Kidney (tissue), 14 donors: ENCODE results near the gene WWOX. TPM values are rescaled to one million over a fixed set of nuclear protein-coding genes. Genes with fewer than 3 reads are reported as not detected.
A peak's percentile ranks its signal among the peaks of the same experiment; 100 is the strongest.

ENCODE experiments used
- DNase-seq, 5 donors: peaks; one replicate each; pipeline ENCODE4 v3.0.0-alpha.2; 2013 to 2020
- FAIRE-seq: peaks from 2 replicates; lab custom pipeline; 2012; peaks lifted over from hg19 to GRCh38; lab: Jason Lieb, UNC
- H3K27ac ChIP-seq, 2 donors: one replicate each; pipeline ENCODE4 v1.7.0; 2013; ENCODE audit warnings: low read depth in 2 of 2, low read length in 2 of 2, inconsistent platforms in 1 of 2
- H3K27me3 ChIP-seq: one replicate; pipeline ENCODE4 v1.7.1; 2013; ENCODE audit warnings: low read length, inconsistent platforms; ENCODE audit not compliant: control insufficient read depth, insufficient read depth
- H3K36me3 ChIP-seq, 3 donors: one replicate each; pipeline versions ENCODE4 v1.7.0 to v1.7.1; 2013; ENCODE audit warnings: low read length in 3 of 3, control low read depth in 1 of 3, inconsistent platforms in 1 of 3; ENCODE audit not compliant: insufficient read depth in 3 of 3, control insufficient read depth in 2 of 3
- H3K4me1 ChIP-seq, 3 donors: one replicate each; pipeline versions ENCODE4 v1.7.0 to v1.7.1; 2013; ENCODE audit warnings: low read length in 3 of 3, inconsistent platforms in 1 of 3, low read depth in 1 of 3; ENCODE audit not compliant: control insufficient read depth in 2 of 3, insufficient read depth in 2 of 3
- H3K4me3 ChIP-seq, 3 donors: one replicate each; pipeline versions ENCODE4 v1.7.0 to v1.8.1; 2013; ENCODE audit warnings: low read length in 3 of 3, control low read depth in 1 of 3, inconsistent platforms in 1 of 3
- H3K9ac ChIP-seq, 3 donors: one replicate each; pipeline versions ENCODE4 v1.7.0 to v1.7.1; 2013; ENCODE audit warnings: low read length in 3 of 3, control low read depth in 1 of 3, inconsistent platforms in 1 of 3
- H3K9me3 ChIP-seq, 3 donors: one replicate each; pipeline versions ENCODE4 v1.7.0 to v1.7.1; 2013; ENCODE audit warnings: low read length in 3 of 3, control low read depth in 1 of 3, inconsistent platforms in 1 of 3; ENCODE audit not compliant: control insufficient read depth in 2 of 3, insufficient read depth in 1 of 3
- intact Hi-C: fragments of 100-400 bp; cut with DNase I; formaldehyde crosslinking; loops from one replicate; pipeline ENCODE4 v1.11.1; 2022
- polyA plus RNA-seq: library from polyadenylated mRNA; stranded (reverse); fragments of 350-450 nt; fragmentation: Illumina TruSeq; extraction: RNeasy Lipid Tissue Mini Kit (QIAGEN cat#74804); gene quantifications from one replicate; pipeline ENCODE4 v1.2.3, GENCODE V29; 2014; ENCODE audit warnings: low read depth, low replicate concordance; ENCODE audit not compliant: insufficient read depth
- total RNA-seq: library from RNA; stranded (reverse); fragmentation: NEBNext Ultra II Directional; extraction: Animal tissue kit (Norgen Biotek cat#: 25700); gene quantifications from one replicate; pipeline ENCODE4 v1.2.1, GENCODE V29; 2021
- TF ChIP-seq, protein P1 (sequence below): IDR thresholded peaks from 3 replicates; pipeline ENCODE4 v1.5.1; 2012; ENCODE audit warnings: mild to moderate bottlenecking, moderate library complexity, borderline replicate concordance; ENCODE audit not compliant: insufficient read depth; ENCODE audit errors: extremely low read depth
- donor health status: control.
- donor health status: control.
- donor health status: control.
- donor health status: control.
- donor health status: control.
- donor health status: DM: yes; HTN: yes; CAD: no.
- donor health status: Normal renal cell carcinoma (clear cell type).

WWOX gene
- total and polyA plus RNA-seq, 2 donors from 2014 or later: 22.5 to 30.3 TPM

DNA sequence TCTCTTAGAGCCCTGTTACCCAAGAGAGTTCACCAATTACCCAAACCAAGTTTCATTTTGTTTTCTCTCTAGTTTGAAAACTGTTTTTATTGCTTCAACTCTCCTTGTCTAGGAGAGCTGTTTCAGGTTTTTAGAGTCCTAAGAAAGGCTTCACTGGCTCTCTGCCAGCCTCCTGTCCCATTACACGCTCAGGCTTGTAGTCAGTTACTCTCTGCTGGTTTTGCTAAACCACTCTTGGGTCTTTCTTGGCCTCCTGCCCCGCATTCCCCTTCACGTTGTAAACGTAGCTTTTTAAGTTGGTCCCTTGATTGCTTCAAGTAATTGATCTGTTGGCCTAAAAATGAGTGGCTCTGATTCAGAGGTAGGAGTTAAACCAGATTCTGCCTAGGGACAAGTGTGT lies 972.0 kb downstream of the WWOX start:
- H3K4me1 ChIP-seq: no peaks in the 10 kb centered on the region
- TF ChIP-seq, protein P1, sequence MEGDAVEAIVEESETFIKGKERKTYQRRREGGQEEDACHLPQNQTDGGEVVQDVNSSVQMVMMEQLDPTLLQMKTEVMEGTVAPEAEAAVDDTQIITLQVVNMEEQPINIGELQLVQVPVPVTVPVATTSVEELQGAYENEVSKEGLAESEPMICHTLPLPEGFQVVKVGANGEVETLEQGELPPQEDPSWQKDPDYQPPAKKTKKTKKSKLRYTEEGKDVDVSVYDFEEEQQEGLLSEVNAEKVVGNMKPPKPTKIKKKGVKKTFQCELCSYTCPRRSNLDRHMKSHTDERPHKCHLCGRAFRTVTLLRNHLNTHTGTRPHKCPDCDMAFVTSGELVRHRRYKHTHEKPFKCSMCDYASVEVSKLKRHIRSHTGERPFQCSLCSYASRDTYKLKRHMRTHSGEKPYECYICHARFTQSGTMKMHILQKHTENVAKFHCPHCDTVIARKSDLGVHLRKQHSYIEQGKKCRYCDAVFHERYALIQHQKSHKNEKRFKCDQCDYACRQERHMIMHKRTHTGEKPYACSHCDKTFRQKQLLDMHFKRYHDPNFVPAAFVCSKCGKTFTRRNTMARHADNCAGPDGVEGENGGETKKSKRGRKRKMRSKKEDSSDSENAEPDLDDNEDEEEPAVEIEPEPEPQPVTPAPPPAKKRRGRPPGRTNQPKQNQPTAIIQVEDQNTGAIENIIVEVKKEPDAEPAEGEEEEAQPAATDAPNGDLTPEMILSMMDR: no peak
- no peaks in the 10 kb centered on the region for H3K27me3 ChIP-seq
- no peak overlapping the region for H3K4me3 ChIP-seq
- intact Hi-C loops: no loop called here
- no peak overlapping the region for H3K9ac ChIP-seq
- no peak overlapping the region for H3K27ac ChIP-seq
- no peak for FAIRE-seq
- no peaks in the 10 kb centered on the region for H3K36me3 ChIP-seq
- no peaks in the 10 kb centered on the region for H3K9me3 ChIP-seq
- peak in 3 of 5 donors; percentile 44 to 78 (median 69) for DNase-seq

DNA sequence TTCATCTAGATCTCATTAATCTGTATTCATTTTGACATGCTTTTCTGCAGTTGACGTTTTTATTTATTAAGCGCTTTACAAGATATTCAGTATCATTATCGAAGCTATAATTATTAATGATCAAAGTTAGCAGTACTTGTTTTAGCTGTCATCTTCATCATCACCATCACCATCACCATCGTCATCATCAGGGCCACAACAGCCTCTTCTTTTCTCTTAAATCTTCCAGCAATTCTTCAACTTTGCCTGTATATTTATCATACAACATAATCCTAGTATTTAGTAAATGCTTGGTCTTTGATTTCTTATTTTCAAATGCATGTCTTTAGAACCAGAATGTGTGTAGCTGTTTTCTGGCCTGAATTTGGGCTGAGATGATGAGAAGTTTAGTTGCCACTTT lies 973.1 kb downstream of the WWOX start:
- H3K27ac ChIP-seq: no peak overlapping the region
- DNase-seq (no peak), FAIRE-seq (no peak)
- no peak overlapping the region for H3K9ac ChIP-seq
- H3K4me1 ChIP-seq: no peaks in the 10 kb centered on the region
- H3K36me3 ChIP-seq: no peaks in the 10 kb centered on the region
- TF ChIP-seq, protein P1: no peak
- intact Hi-C loops: no loop called here
- no peak overlapping the region for H3K4me3 ChIP-seq
- no peaks in the 10 kb centered on the region for H3K27me3 ChIP-seq
- H3K9me3 ChIP-seq: no peaks in the 10 kb centered on the region

DNA sequence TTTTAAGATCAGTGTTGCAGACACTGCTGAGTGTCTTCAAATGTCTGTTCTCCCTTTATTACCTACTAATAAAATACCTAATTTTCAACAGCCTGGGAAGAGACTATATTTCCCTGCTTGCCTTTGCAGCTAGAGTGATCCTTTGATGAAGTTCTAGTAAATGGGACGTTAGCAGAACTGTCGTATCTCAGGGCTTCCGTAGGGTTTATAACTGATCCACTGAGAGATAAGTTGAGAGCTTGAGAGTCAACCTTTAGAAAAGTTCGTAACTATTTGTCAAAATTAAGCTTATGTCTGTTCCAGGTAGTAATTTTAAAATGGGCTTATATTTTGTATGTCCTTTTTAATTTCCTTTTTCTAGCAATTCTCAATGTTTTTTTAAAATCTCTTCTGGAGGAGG lies 974.1 kb downstream of the WWOX start:
- no peaks in the 10 kb centered on the region for H3K36me3 ChIP-seq
- FAIRE-seq: no peak
- no peak overlapping the region for H3K9ac ChIP-seq
- H3K27ac ChIP-seq: no peak overlapping the region
- TF ChIP-seq, protein P1: no peak
- no peaks in the 10 kb centered on the region for H3K9me3 ChIP-seq
- H3K4me1 ChIP-seq: no peaks in the 10 kb centered on the region
- intact Hi-C loops: no loop called here
- no peak overlapping the region for H3K4me3 ChIP-seq
- no peaks in the 10 kb centered on the region for H3K27me3 ChIP-seq
- no peak for DNase-seq

DNA sequence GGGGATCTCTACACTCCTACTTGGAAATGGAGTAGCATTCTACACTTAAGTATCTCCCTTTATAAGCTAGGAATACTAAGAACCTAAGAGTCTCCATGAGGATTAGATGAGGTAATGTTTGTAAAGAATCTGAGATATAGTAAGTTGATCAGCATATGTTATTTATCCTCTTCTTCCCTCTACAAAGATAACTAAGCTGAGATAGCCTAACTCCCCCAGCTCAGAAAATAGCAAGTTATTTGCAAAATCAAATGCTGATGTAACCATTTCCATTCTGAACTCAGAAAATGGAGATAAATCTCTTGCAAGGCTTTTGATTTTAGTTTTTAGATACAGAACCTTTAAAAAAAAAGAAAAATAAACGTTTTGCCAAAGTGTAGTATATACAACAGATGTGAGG lies 975.1 kb downstream of the WWOX start:
- no peak overlapping the region for H3K9ac ChIP-seq
- FAIRE-seq: no peak
- H3K36me3 ChIP-seq: no peaks in the 10 kb centered on the region
- no peak overlapping the region for H3K4me3 ChIP-seq
- no peaks in the 10 kb centered on the region for H3K27me3 ChIP-seq
- H3K9me3 ChIP-seq: no peaks in the 10 kb centered on the region
- no peak for DNase-seq
- TF ChIP-seq, protein P1: no peak
- H3K4me1 ChIP-seq: no peaks in the 10 kb centered on the region
- intact Hi-C loops: no loop called here
- no peak overlapping the region for H3K27ac ChIP-seq
